Body of pancreas (tissue), 4 donors: ENCODE measurements around the gene ATP2B2. TPM values are rescaled to one million over a fixed set of nuclear protein-coding genes. Genes with fewer than 3 reads are reported as not detected.

Experiments
- ATAC-seq: fragments of 150-250 bp; one replicate; pipeline ENCODE4 v1.9.1; 2016
- DNase-seq, 4 donors: peaks; one replicate each; pipeline ENCODE4 v3.0.0-alpha.2; 2019
- H3K27ac ChIP-seq, 4 donors: fragments of 200-600 bp; sonication (generic); 1 replicate in 3 of 4; 2 replicates in 1 of 4; pipeline versions ENCODE4 v1.5.1 to v1.6.1; 2016 to 2019; ENCODE audit warnings: mild to moderate bottlenecking in 1 of 4, mixed read lengths in 1 of 4, moderate library complexity in 1 of 4
- H3K27me3 ChIP-seq, 2 donors: fragments of 200-600 bp; sonication (generic); one replicate each; pipeline ENCODE4 v1.6.0; 2016; ENCODE audit warnings: mild to moderate bottlenecking in 1 of 2
- H3K36me3 ChIP-seq, 2 donors: fragments of 200-600 bp; sonication (generic); replicated peaks in 1 of 2; 2 replicates each; pipeline ENCODE4 v1.5.1; 2016; ENCODE audit warnings: low read depth in 2 of 2; ENCODE audit not compliant: insufficient read depth in 1 of 2
- H3K4me1 ChIP-seq: fragments of 200-600 bp; sonication (generic); one replicate; pipeline ENCODE4 v1.6.0; 2016
- H3K4me3 ChIP-seq, 2 donors: fragments of 200-600 bp; sonication (generic); 1 replicate in 1 of 2; 2 replicates in 1 of 2; pipeline ENCODE4 v1.5.1; 2016 to 2019
- H3K9me3 ChIP-seq, 3 donors: fragments of 200-600 bp; sonication (generic); 1 replicate in 2 of 3; 2 replicates in 1 of 3; pipeline ENCODE4 v1.5.1; 2016
- CTCF ChIP-seq, 7 experiments: fragments of 450-650 bp in 4 of 7; fragments of 200-600 bp in 3 of 7; sonication (generic) in 3 of 7; IDR thresholded peaks; one replicate each; pipeline ENCODE4 v1.5.1; 2016 to 2019; ENCODE audit warnings: antibody characterized with exemption in 7 of 7
- POLR2A ChIP-seq, 3 donors: fragments of 450-650 bp; IDR thresholded peaks; one replicate each; pipeline ENCODE4 v1.6.1; 2016; ENCODE audit warnings: antibody characterized with exemption in 3 of 3, mild to moderate bottlenecking in 2 of 3
- whole genome bisulfite sequencing, 2 donors: methylation state at CpG; one replicate each; pipeline ENCODE4 v1.1.5; 2017; 5-methylcytosine and 5-hydroxymethylcytosine counted together
- intact Hi-C: fragments of 100-400 bp; cut with DNase I; formaldehyde crosslinking; loops from one replicate; pipeline ENCODE4 v1.15.1; 2023
- total RNA-seq, 2 donors: library from RNA; depleted of rRNA; stranded (reverse); fragments of >200 nt; gene quantifications; one replicate each; pipeline ENCODE4 v1.1.0, GENCODE V29; 2016

Gene ATP2B2
- total RNA-seq, 2 donors from 2014 or later, result 0.52 TPM; not detected in 1

- Histone ChIP-seq H3K4me3 (no peak overlapping the region), H3K27ac (no peak overlapping the region), H3K36me3 (no peaks in the 10 kb centered on the region), H3K9me3 (no peaks in the 10 kb centered on the region), H3K27me3 (no peaks in the 10 kb centered on the region), H3K4me1 (peaks cover 12% of the 10 kb centered on the region)
- DNase-seq (no peak), ATAC-seq (no peak)
- TF ChIP-seq POLR2A (IDR thresholded peaks at IDR 0.05) (no peak), CTCF (IDR thresholded peaks at IDR 0.05) (no peak)
- intact Hi-C loops, result no loop called here
- whole genome bisulfite sequencing, 2 donors, result 82 to 88% methylated on average over 6 of the region's 6 CpGs
Observed at GRCh38 chr3:10510743-10511432, 5.5 kb upstream of the ATP2B2 start.

GRCh38 chr3:10510086-10510742 lies 4.8 kb upstream of the ATP2B2 start:
- Histone ChIP-seq H3K27me3 (peaks cover 0 to 2% of the 10 kb centered on the region in 2 donors), H3K9me3 (no peaks in the 10 kb centered on the region), H3K27ac (no peak overlapping the region), H3K4me1 (peaks cover 14% of the 10 kb centered on the region), H3K4me3 (no peak overlapping the region), H3K36me3 (no peaks in the 10 kb centered on the region)
- DNase-seq (no peak), ATAC-seq (no peak)
- intact Hi-C loops, result no loop called here
- TF ChIP-seq POLR2A (IDR thresholded peaks at IDR 0.05), result no peak
- no peak for TF ChIP-seq CTCF (IDR thresholded peaks at IDR 0.05)
- 74 to 81% methylated on average over 10 of the region's 10 CpGs for WGBS, 2 donors

GRCh38 chr3:10509325-10509724 lies 3.9 kb upstream of the ATP2B2 start:
- peaks cover 0 to 10% of the 10 kb centered on the region in 2 donors for H3K27me3 ChIP-seq
- intact Hi-C loops, result no loop called here
- DNase-seq (no peak), ATAC-seq (no peak)
- no peaks in the 10 kb centered on the region for H3K9me3 ChIP-seq
- no peak overlapping the region for H3K27ac ChIP-seq
- TF ChIP-seq POLR2A (IDR thresholded peaks at IDR 0.05) (no peak), CTCF (IDR thresholded peaks at IDR 0.05) (no peak)
- no peak overlapping the region for H3K4me3 ChIP-seq
- H3K36me3 ChIP-seq, result no peaks in the 10 kb centered on the region
- peaks cover 20% of the 10 kb centered on the region for H3K4me1 ChIP-seq
- WGBS, 2 donors, result 88 to 89% methylated on average over 5 to 7 of the region's 7 CpGs

GRCh38 chr3:10508619-10509260 lies 3.4 kb upstream of the ATP2B2 start:
- Histone ChIP-seq H3K9me3 (no peaks in the 10 kb centered on the region), H3K4me3 (no peak overlapping the region), H3K36me3 (no peaks in the 10 kb centered on the region), H3K27me3 (peaks cover 0 to 10% of the 10 kb centered on the region in 2 donors), H3K4me1 (peaks cover 20% of the 10 kb centered on the region), H3K27ac (no peak overlapping the region)
- ATAC-seq (no peak), DNase-seq (peak in 2 of 4 donors; percentile 13 to 34)
- intact Hi-C loops, result no loop called here
- 68 to 69% methylated on average over 6 of the region's 6 CpGs for WGBS, 2 donors
- TF ChIP-seq CTCF (IDR thresholded peaks at IDR 0.05), result no peak
- TF ChIP-seq POLR2A (IDR thresholded peaks at IDR 0.05), result no peak
